Measurements from ENCODE around the gene SPATA33. TPM values are rescaled to one million over a fixed set of nuclear protein-coding genes. Genes with fewer than 3 reads are reported as not detected.

SPATA33 gene
- total RNA-seq (10 to 100 TPM in 2 of 5 donors, 1 to 10 TPM in 3; 5.0 to 11.1 (median 8.1) TPM), total RNA-seq (1.5 to 11.6 (median 6.7) reads per million in 29 experiments)
- 4.5 TPM for total RNA-seq (2013)

GRCh38 chr16:89657442-89658220, at the start of gene SPATA33, which contains the start of gene CHMP1A:
Gene SPATA33, plus strand, starts transcription at chr16:89657836. Its CDS starts 76 bp downstream, at chr16:89657912.
Gene CHMP1A, minus strand, starts transcription at chr16:89657708. Its CDS starts 120 bp downstream, at chr16:89657588.
- H3K4me3 Mint-ChIP-seq = peak within 1 kb of the TSS; percentile 82 to 88 (median 82)
- Histone ChIP-seq H3K27me3 (replicated peaks in 1 of 2; ENCODE audit: control insufficient read depth in 2 of 2, extremely low read depth in 1 of 2, insufficient read depth in 2 of 2, low read length in 1 of 2) (no peaks in the 10 kb centered on the region), H3K9me3 (no peaks in the 10 kb centered on the region), H3K4me1 (ENCODE audit: control insufficient read depth in 1 of 2, extremely low read depth in 1 of 2, insufficient read depth in 2 of 2, low read length in 2 of 2) (peaks cover 2 to 46% of the 10 kb centered on the region in 2 experiments), H3K4me3 (ENCODE audit: control insufficient read depth in 1 of 2, extremely low read depth in 1 of 2, low read length in 1 of 2) (peak within 1 kb of the TSS; percentile 63 to 87), H3K27ac (ENCODE audit: low read length) (peak within 1 kb of the TSS; percentile 57), H3K36me3 (ENCODE audit: control insufficient read depth in 2 of 2, extremely low read depth in 1 of 2, insufficient read depth in 1 of 2, low read length in 1 of 2) (peaks cover 0 to 12% of the 10 kb centered on the region in 2 donors)
- peak; percentile 91 to 93 (median 92) for ATAC-seq (replicated peaks in 1 of 4)
- H3K9me3 Mint-ChIP-seq = no peaks in the 10 kb centered on the region
- H3K4me1 Mint-ChIP-seq = peaks cover 23 to 41% (median 33%) of the 10 kb centered on the region in 3 donors
- WGBS (ENCODE audit: insufficient coverage) = under 1% methylated on average over 97 of the region's 99 CpGs
- peaks cover 11% of the 10 kb centered on the region for H3K36me3 Mint-ChIP-seq
- peak; percentile 77 to 96 (median 89) for DNase-seq
- H3K27ac Mint-ChIP-seq = peak within 1 kb of the TSS; percentile 79 to 80
- CTCF ChIA-PET = interaction anchor here in 1 of 2 donors (0.6 kb wide), 2 partner anchors 69 to 289 kb away, joined by 5 to 9 read pairs; no protein-coding TSS in a partner anchor
- POLR2A ChIA-PET = interaction anchor here in 1 of 2 donors (0.6 to 0.7 kb wide), 2 partner anchors 183 to 362 kb away, joined by 3 read pairs; no protein-coding TSS in a partner anchor
- H3K27me3 Mint-ChIP-seq = no peaks in the 10 kb centered on the region

GRCh38 chr16:89607937-89608740, 49.5 kb upstream of the SPATA33 start:
- no peaks in the 10 kb centered on the region for H3K9me3 ChIP-seq
- Mint-ChIP-seq H3K27ac (no peak overlapping the region), H3K4me3 (no peak overlapping the region), H3K36me3 (no peaks in the 10 kb centered on the region), H3K27me3 (no peaks in the 10 kb centered on the region), H3K4me1 (peaks cover under 1 to 2% (median under 1%) of the 10 kb centered on the region in 3 donors), H3K9me3 (peaks cover 0 to 4% (median 0%) of the 10 kb centered on the region in 3 donors)
- no peaks in the 10 kb centered on the region for H3K36me3 ChIP-seq (ENCODE audit: control insufficient read depth in 2 of 2, extremely low read depth in 1 of 2, insufficient read depth in 1 of 2, low read length in 1 of 2)
- DNase-seq (no peak), ATAC-seq (replicated peaks in 1 of 4) (no peak)
- no peak overlapping the region for H3K4me3 ChIP-seq (ENCODE audit: control insufficient read depth in 1 of 2, extremely low read depth in 1 of 2, low read length in 1 of 2)
- no peaks in the 10 kb centered on the region for H3K27me3 ChIP-seq (replicated peaks in 1 of 2; ENCODE audit: control insufficient read depth in 2 of 2, extremely low read depth in 1 of 2, insufficient read depth in 2 of 2, low read length in 1 of 2)
- H3K27ac ChIP-seq (ENCODE audit: low read length) = no peak overlapping the region
- H3K4me1 ChIP-seq (ENCODE audit: control insufficient read depth in 1 of 2, extremely low read depth in 1 of 2, insufficient read depth in 2 of 2, low read length in 2 of 2) = peaks cover 0 to 2% of the 10 kb centered on the region in 2 experiments
- 90% methylated on average over 28 of the region's 32 CpGs for WGBS (ENCODE audit: insufficient coverage)
- ChIA-PET CTCF (interaction anchor here in 1 of 2 donors (0.6 kb wide), 1 partner anchor 11 kb away, joined by 8 read pairs; no protein-coding TSS in a partner anchor), POLR2A (no interaction called here)

GRCh38 chr16:89610108-89610453, 47.6 kb upstream of the SPATA33 start:
- ChIA-PET CTCF (no interaction called here), POLR2A (no interaction called here)
- no peak for ATAC-seq (replicated peaks in 1 of 4)
- Mint-ChIP-seq H3K9me3 (peaks cover 0 to 4% (median 0%) of the 10 kb centered on the region in 3 donors), H3K36me3 (no peaks in the 10 kb centered on the region), H3K4me1 (peaks cover 0 to 1% (median 0%) of the 10 kb centered on the region in 3 donors), H3K27me3 (no peaks in the 10 kb centered on the region), H3K27ac (no peak overlapping the region), H3K4me3 (no peak overlapping the region)
- H3K4me1 ChIP-seq (ENCODE audit: control insufficient read depth in 1 of 2, extremely low read depth in 1 of 2, insufficient read depth in 2 of 2, low read length in 2 of 2) = peaks cover 0 to 2% of the 10 kb centered on the region in 2 experiments
- no peaks in the 10 kb centered on the region for H3K36me3 ChIP-seq (ENCODE audit: control insufficient read depth in 2 of 2, extremely low read depth in 1 of 2, insufficient read depth in 1 of 2, low read length in 1 of 2)
- H3K9me3 ChIP-seq = no peaks in the 10 kb centered on the region
- no CpG with 5 or more reads among the region's 1 CpG for WGBS (ENCODE audit: insufficient coverage)
- DNase-seq = no peak
- H3K4me3 ChIP-seq (ENCODE audit: control insufficient read depth in 1 of 2, extremely low read depth in 1 of 2, low read length in 1 of 2) = no peak overlapping the region
- no peak overlapping the region for H3K27ac ChIP-seq (ENCODE audit: low read length)
- H3K27me3 ChIP-seq (replicated peaks in 1 of 2; ENCODE audit: control insufficient read depth in 2 of 2, extremely low read depth in 1 of 2, insufficient read depth in 2 of 2, low read length in 1 of 2) = peaks cover 0 to under 1% of the 10 kb centered on the region in 2 experiments

- 92% methylated on average over 14 of the region's 20 CpGs for WGBS (ENCODE audit: insufficient coverage)
- no peak overlapping the region for H3K4me3 ChIP-seq (ENCODE audit: control insufficient read depth in 1 of 2, extremely low read depth in 1 of 2, low read length in 1 of 2)
- ChIA-PET POLR2A (no interaction called here), CTCF (no interaction called here)
- peaks cover 3 to 26% of the 10 kb centered on the region in 2 experiments for H3K4me1 ChIP-seq (ENCODE audit: control insufficient read depth in 1 of 2, extremely low read depth in 1 of 2, insufficient read depth in 2 of 2, low read length in 2 of 2)
- ATAC-seq (replicated peaks in 1 of 4) (no peak), DNase-seq (no peak)
- no peak overlapping the region for H3K27ac Mint-ChIP-seq
- no peaks in the 10 kb centered on the region for H3K9me3 ChIP-seq
- H3K36me3 ChIP-seq (ENCODE audit: control insufficient read depth in 2 of 2, extremely low read depth in 1 of 2, insufficient read depth in 1 of 2, low read length in 1 of 2) = no peaks in the 10 kb centered on the region
- H3K27me3 Mint-ChIP-seq = no peaks in the 10 kb centered on the region
- H3K9me3 Mint-ChIP-seq = peaks cover 0 to 10% (median 3%) of the 10 kb centered on the region in 3 donors
- no peak overlapping the region for H3K4me3 Mint-ChIP-seq
- H3K4me1 Mint-ChIP-seq = peaks cover 11 to 13% (median 13%) of the 10 kb centered on the region in 3 donors
- H3K27ac ChIP-seq (ENCODE audit: low read length) = no peak overlapping the region
- peaks cover 0 to 4% of the 10 kb centered on the region in 2 experiments for H3K27me3 ChIP-seq (replicated peaks in 1 of 2; ENCODE audit: control insufficient read depth in 2 of 2, extremely low read depth in 1 of 2, insufficient read depth in 2 of 2, low read length in 1 of 2)
- no peaks in the 10 kb centered on the region for H3K36me3 Mint-ChIP-seq
These were observed 45.0 kb upstream of the SPATA33 start for GRCh38 chr16:89612415-89613166.

GRCh38 chr16:89613231-89613953, 44.2 kb upstream of the SPATA33 start, which contains the start of gene DPEP1:
Gene DPEP1, plus strand, starts transcription at chr16:89613642. Its CDS starts 16,769 bp downstream, at chr16:89630411.
- Mint-ChIP-seq H3K4me3 (no peak within 1 kb of the TSS), H3K9me3 (peaks cover 0 to 10% (median 3%) of the 10 kb centered on the region in 3 donors), H3K27me3 (no peaks in the 10 kb centered on the region), H3K27ac (no peak within 1 kb of the TSS), H3K4me1 (peaks cover 11 to 13% (median 13%) of the 10 kb centered on the region in 3 donors), H3K36me3 (no peaks in the 10 kb centered on the region)
- Histone ChIP-seq H3K4me3 (ENCODE audit: control insufficient read depth in 1 of 2, extremely low read depth in 1 of 2, low read length in 1 of 2) (no peak within 1 kb of the TSS), H3K27me3 (replicated peaks in 1 of 2; ENCODE audit: control insufficient read depth in 2 of 2, extremely low read depth in 1 of 2, insufficient read depth in 2 of 2, low read length in 1 of 2) (peaks cover 0 to 4% of the 10 kb centered on the region in 2 experiments), H3K9me3 (no peaks in the 10 kb centered on the region), H3K36me3 (ENCODE audit: control insufficient read depth in 2 of 2, extremely low read depth in 1 of 2, insufficient read depth in 1 of 2, low read length in 1 of 2) (no peaks in the 10 kb centered on the region), H3K27ac (ENCODE audit: low read length) (no peak within 1 kb of the TSS), H3K4me1 (ENCODE audit: control insufficient read depth in 1 of 2, extremely low read depth in 1 of 2, insufficient read depth in 2 of 2, low read length in 2 of 2) (peaks cover 3 to 30% of the 10 kb centered on the region in 2 experiments)
- no peak for ATAC-seq (replicated peaks in 1 of 4)
- WGBS (ENCODE audit: insufficient coverage) = 63% methylated on average over 17 of the region's 19 CpGs
- ChIA-PET CTCF (no interaction called here), POLR2A (no interaction called here)
- DNase-seq = no peak

Measured in T-cell (primary cell).